ENCODE measurements around the gene MAGI3.

The MAGI3 gene

GRCh38 chr1:113732802-113733201 lies 342.5 kb downstream of the MAGI3 start:
- no peak overlapping the region for H3K9ac ChIP-seq (ENCODE audit: low read depth, low read length, poor library complexity, severe bottlenecking)
- H3F3A ChIP-seq (ENCODE audit: low read depth) = no peaks in the 10 kb centered on the region

GRCh38 chr1:113734357-113735055 lies 344.2 kb downstream of the MAGI3 start:
- Histone ChIP-seq H3K9me3 (ENCODE audit: insufficient read depth, low read depth, low read length) (no peaks in the 10 kb centered on the region), H3K4me3 (ENCODE audit: low read length, poor library complexity, severe bottlenecking) (no peak overlapping the region), H3K27me3 (ENCODE audit: insufficient read depth, low read length, poor library complexity, severe bottlenecking) (no peaks in the 10 kb centered on the region), H3K9me2 (replicated peaks; ENCODE audit: low read depth, low read length) (no peaks in the 10 kb centered on the region), H2AFZ (ENCODE audit: low read length) (no peak overlapping the region), H3K79me2 (ENCODE audit: insufficient read depth, low read length) (no peaks in the 10 kb centered on the region), H3F3A (ENCODE audit: low read depth) (no peaks in the 10 kb centered on the region), H3K36me3 (ENCODE audit: insufficient read depth, low read length) (peaks cover 42% of the 10 kb centered on the region; the same call in 1 of the 2 replicates), H3K4me1 (ENCODE audit: insufficient read depth, low read length, poor library complexity, severe bottlenecking) (no peaks in the 10 kb centered on the region), H4K20me1 (ENCODE audit: insufficient read depth, low read length, poor library complexity, severe bottlenecking) (no peaks in the 10 kb centered on the region), H3K9ac (ENCODE audit: low read depth, low read length, poor library complexity, severe bottlenecking) (no peak overlapping the region), H3K4me2 (ENCODE audit: low read depth, low read length, poor library complexity, severe bottlenecking) (no peak overlapping the region)
- no peak for TF ChIP-seq CTCF (conservative IDR thresholded peaks at IDR 0.05; ENCODE audit: low read length)
- TF ChIP-seq EZH2phosphoT487 (IDR thresholded peaks at IDR 0.05; ENCODE audit: borderline replicate concordance) = no peak

More at GRCh38 chr1:113732802-113733201, 342.5 kb downstream of the MAGI3 start:
- H3K4me2 ChIP-seq (ENCODE audit: low read depth, low read length, poor library complexity, severe bottlenecking) = no peak overlapping the region
- TF ChIP-seq CTCF (conservative IDR thresholded peaks at IDR 0.05; ENCODE audit: low read length) = no peak
- TF ChIP-seq EZH2phosphoT487 (IDR thresholded peaks at IDR 0.05; ENCODE audit: borderline replicate concordance) = no peak
- H3K27me3 ChIP-seq (ENCODE audit: insufficient read depth, low read length, poor library complexity, severe bottlenecking) = no peaks in the 10 kb centered on the region
- H3K36me3 ChIP-seq (ENCODE audit: insufficient read depth, low read length) = peaks cover 36% of the 10 kb centered on the region; the same call in 1 of the 2 replicates
- H3K9me2 ChIP-seq (replicated peaks; ENCODE audit: low read depth, low read length) = no peaks in the 10 kb centered on the region
- no peaks in the 10 kb centered on the region for H3K4me1 ChIP-seq (ENCODE audit: insufficient read depth, low read length, poor library complexity, severe bottlenecking)
- H2AFZ ChIP-seq (ENCODE audit: low read length) = no peak overlapping the region
- no peak overlapping the region for H3K4me3 ChIP-seq (ENCODE audit: low read length, poor library complexity, severe bottlenecking)
- H4K20me1 ChIP-seq (ENCODE audit: insufficient read depth, low read length, poor library complexity, severe bottlenecking) = no peaks in the 10 kb centered on the region
- H3K9me3 ChIP-seq (ENCODE audit: insufficient read depth, low read depth, low read length) = no peaks in the 10 kb centered on the region
- H3K79me2 ChIP-seq (ENCODE audit: insufficient read depth, low read length) = no peaks in the 10 kb centered on the region

Measured in Loucy (cell line).